Measurements from ENCODE around the gene STAG3.
"Not testable (repeated sequence)": the region's sequence is repeated elsewhere in the genome, so short reads cannot be mapped to it uniquely, and the experiment has no call there.

GRCh38 chr7:100219801-100220585 lies 42.3 kb downstream of the STAG3 start, which contains the start of gene PVRIG:
- TF ChIP-seq CTCF, POLR2A (IDR thresholded peaks at IDR 0.05): not testable (repeated sequence)
